HG02870 (cell line): ENCODE measurements around the gene RRP9.
A peak's percentile ranks its signal among the peaks of the same experiment; 100 is the strongest.

Experiments used
- ATAC-seq: cut with Tn5 transposase; IDR thresholded peaks from one replicate; pipeline ENCODE4 v1.9.1; 2021; ENCODE audit warnings: mild to moderate bottlenecking, moderate library complexity; ENCODE audit not compliant: unreplicated experiment

RRP9 gene

DNA sequence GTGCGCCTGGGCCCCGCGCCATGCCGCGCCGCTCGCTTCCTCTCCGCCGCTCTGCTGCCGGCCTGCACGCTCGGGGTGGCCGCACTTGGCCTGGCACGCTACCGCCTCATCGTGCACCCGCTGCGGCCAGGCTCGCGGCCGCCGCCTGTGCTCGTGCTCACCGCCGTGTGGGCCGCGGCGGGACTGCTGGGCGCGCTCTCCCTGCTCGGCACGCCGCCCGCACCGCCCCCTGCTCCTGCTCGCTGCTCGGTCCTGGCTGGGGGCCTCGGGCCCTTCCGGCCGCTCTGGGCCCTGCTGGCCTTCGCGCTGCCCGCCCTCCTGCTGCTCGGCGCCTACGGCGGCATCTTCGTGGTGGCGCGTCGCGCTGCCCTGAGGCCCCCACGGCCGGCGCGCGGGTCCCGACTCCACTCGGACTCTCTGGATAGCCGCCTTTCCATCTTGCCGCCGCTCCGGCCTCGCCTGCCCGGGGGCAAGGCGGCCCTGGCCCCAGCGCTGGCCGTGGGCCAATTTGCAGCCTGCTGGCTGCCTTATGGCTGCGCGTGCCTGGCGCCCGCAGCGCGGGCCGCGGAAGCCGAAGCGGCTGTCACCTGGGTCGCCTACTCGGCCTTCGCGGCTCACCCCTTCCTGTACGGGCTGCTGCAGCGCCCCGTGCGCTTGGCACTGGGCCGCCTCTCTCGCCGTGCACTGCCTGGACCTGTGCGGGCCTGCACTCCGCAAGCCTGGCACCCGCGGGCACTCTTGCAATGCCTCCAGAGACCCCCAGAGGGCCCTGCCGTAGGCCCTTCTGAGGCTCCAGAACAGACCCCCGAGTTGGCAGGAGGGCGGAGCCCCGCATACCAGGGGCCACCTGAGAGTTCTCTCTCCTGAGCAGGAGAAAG, 14.4 kb upstream of the RRP9 start:
- ATAC-seq: no peak

- ATAC-seq: no peak
These were observed 13.6 kb upstream of the RRP9 start, which contains the start of gene GPR62 for GRCh38 chr3:51955175-51955892. Gene GPR62 (plus strand): TSS chr3:51955381. CDS start chr3:51955653, 272 bp downstream.

DNA sequence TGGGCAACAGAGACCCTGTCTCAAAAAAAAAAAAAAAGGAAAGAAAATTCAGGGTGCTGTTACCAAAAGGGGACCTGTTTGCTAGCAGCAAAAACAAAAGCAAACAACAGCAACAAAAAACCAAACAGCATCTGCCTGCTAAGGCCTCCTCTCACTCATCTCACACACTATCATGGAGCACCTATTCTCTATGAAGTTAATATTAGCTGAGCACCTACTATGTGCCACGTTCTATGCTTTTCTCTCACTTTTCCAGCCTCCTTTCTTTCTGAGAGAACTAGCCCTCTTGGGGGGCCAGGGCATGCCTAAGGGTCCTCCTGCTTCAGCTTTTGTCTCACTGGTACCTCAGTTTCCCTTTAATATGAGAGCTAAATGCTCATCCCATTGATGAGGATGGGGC, 13.0 kb upstream of the RRP9 start:
- ATAC-seq: no peak

DNA sequence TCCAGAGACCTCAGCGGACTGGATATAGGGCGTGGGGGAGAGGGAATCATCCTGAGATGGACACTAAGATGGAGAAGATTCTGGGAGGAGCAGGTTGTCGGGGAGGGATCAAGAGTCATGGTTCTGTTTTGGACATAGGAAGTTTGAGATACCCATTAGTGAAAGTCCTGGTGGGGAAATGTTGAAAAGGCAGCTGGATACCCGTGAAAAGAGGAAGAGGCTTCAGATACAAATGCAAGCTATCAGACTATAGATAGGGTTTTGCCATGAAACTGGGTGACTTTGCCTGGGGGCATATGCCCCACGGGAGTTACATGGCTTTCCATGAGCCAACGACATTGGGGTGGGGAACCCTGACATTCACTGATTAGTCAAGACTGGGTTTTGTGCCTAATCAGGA, 12.4 kb upstream of the RRP9 start:
- ATAC-seq: no peak

- ATAC-seq: no peak
These were observed 11.7 kb upstream of the RRP9 start for GRCh38 chr3:51953445-51953844.

GRCh38 chr3:51950899-51951298, 9.2 kb upstream of the RRP9 start:
- no peak for ATAC-seq

DNA sequence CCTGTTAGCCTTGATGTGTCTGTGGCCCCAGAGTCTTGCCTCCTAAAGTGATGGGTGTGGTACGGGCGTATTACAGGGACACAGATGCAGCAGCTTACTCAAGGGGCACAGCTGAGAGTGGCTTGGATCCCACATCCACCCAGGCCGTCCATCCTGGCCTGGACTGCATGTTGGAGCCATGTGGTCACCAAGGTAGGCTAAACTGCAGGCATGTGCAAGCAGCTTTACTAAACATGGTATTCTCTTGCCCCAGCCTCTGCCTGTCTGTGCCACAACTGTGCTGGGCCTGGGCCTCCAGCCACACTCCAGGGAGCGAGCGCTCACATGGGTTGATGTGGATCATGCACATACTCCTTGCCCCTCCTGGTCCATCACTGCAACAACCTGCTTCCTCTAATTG, 7.4 kb upstream of the RRP9 start:
- ATAC-seq: no peak

GRCh38 chr3:51948016-51948580, 6.4 kb upstream of the RRP9 start:
- no peak for ATAC-seq

DNA sequence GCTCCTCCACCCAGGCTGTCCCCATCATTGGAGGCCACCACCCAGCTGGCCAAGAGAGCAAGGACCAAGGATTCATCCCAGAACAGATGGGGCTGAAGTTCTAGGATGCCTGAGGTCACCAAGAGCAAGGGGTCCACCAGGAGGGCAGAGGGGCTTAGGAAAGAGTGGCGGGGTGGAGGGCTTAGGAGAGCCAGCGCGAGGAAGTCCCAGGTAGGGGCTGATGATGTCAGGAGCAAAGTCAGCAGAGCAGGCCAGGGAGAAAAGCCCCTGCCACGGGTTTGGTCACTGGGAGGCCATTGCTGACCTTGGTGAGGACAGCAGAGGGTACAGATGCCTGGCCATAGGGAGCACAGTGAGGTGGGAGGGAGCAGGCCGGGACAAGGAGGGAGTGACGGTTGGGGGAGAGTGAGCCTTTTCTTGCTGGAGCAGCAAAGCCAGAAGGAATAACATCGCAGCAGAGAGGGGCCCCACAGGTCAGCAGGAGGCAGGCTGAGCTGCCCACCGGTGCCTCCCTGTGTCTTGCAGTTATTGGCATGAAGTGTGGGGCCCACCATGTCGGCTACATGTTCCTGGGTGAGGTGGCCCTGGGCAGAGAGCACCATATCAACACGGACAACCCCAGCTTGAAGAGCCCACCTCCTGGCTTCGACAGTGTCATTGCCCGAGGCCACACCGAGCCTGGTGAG, 5.7 kb upstream of the RRP9 start:
- ATAC-seq: no peak

DNA sequence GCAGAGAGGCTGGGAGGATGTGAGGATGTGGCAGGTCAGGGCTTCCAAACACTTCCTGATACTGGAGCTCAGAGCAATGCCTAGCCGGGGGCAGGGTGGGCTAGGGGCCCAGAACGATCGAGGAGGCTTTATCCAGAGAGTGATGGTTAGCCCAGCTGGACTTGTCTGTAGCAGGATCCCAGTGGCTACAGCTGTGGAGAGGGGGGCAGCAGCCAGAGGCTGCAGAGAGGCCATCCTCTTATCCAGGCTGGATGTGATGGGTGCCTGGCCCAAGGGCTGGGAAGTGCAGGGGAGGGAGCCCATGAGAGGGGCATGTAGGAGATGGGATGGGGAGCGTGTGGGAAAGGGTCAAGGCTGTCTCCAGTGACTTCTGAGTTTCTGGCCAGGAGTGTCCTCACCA, 5.1 kb upstream of the RRP9 start:
- no peak for ATAC-seq

DNA sequence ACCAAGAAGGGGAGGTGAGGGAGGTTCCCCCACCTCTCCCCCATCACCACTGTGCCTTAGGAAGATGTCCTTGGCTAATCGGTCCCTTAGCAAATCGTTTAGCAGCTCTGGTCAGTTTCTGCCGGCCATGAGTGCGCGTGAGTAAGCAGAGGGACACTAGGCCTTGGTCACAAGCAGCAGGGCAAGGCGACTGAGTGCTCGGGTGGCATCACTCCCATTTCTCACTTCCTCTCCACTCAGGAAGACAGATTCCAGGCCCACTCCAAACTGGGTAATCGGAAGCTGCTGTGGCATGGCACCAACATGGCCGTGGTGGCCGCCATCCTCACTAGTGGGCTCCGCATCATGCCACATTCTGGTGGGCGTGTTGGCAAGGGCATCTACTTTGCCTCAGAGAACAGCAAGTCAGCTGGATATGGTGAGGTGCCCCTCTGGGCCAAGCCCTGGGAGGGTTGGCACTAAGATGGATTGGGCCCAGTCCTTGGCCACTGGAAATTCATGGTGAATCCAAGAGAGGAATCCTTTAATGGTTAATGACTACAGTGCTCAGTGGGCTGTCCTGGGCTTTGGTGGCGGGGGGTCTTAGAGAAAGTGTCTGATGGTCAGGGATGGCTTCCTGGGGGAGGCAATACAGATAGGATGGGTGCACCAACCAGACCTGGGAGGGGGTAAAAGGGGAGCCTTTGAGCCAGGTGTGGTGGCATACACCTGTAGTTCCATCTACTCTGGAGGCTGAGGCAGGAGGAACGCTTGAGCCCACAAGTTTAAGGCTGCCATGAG, 4.4 kb upstream of the RRP9 start:
- no peak for ATAC-seq

DNA sequence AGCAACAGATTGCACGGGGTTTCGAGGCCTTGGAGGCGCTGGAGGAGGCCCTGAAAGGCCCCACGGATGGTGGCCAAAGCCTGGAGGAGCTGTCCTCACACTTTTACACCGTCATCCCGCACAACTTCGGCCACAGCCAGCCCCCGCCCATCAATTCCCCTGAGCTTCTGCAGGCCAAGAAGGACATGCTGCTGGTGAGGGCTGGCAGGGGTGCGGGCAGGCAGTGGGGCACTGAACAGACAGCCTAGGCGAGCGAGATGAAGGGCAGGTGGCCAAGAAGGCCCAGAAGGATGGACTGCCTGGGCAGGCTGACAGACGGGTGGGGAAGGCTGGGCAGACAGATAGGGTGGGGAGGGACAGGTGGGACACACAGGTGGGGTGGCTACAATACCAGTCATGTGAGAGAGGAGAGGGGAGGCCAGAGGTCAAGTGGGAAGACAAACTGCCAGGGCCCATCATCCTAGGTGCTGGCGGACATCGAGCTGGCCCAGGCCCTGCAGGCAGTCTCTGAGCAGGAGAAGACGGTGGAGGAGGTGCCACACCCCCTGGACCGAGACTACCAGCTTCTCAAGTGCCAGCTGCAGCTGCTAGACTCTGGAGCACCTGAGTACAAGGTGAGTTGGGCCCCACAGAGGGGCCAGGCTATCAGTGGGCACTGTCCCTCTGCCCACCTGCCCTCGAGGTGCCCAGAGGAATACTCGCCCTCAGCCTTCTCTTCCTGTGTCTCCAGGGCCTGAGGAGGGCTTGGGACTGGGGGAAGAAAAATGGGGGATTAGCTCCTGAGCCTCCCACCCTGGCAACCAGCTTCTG, 3.5 kb upstream of the RRP9 start:
- no peak for ATAC-seq

GRCh38 chr3:51944451-51945021, 2.8 kb upstream of the RRP9 start:
- no peak for ATAC-seq

DNA sequence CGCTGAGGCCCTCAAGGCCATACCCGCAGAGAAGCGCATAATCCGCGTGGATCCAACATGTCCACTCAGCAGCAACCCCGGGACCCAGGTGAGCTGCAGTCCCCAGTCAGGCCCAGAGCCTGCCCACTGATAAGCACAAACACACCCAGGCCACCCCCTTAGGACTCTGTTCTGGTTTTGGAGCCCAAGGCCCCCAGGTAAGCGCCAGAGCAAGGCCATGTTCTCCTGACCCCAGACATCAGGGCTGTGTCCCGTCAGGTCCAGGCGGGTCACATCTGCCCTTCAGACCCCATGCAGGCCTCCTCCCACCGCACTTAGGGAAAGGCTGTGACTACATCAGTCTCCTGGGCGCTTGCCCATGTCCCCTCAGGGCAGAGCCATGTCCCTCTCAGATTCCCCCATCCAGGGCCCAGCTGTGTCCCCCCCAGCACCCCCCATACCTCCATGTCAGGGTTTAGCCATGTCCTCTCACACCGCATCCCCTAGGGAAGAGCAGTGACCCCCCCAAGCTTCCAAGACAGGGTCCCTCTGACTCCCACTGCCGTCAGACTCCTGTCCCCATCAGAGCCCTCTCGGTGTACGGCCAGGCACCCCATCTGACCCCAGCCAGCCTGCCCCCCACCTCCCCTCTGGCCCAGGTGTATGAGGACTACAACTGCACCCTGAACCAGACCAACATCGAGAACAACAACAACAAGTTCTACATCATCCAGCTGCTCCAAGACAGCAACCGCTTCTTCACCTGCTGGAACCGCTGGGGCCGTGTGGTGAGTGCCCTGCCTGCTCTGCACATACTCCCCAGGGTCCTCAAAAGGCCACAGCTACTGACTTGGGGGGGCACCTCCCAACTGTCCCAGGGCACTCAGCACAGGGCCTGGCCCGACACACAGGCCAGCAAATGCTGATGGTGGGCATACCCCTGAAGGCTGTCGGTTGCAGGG, 2.0 kb upstream of the RRP9 start:
- no peak for ATAC-seq

DNA sequence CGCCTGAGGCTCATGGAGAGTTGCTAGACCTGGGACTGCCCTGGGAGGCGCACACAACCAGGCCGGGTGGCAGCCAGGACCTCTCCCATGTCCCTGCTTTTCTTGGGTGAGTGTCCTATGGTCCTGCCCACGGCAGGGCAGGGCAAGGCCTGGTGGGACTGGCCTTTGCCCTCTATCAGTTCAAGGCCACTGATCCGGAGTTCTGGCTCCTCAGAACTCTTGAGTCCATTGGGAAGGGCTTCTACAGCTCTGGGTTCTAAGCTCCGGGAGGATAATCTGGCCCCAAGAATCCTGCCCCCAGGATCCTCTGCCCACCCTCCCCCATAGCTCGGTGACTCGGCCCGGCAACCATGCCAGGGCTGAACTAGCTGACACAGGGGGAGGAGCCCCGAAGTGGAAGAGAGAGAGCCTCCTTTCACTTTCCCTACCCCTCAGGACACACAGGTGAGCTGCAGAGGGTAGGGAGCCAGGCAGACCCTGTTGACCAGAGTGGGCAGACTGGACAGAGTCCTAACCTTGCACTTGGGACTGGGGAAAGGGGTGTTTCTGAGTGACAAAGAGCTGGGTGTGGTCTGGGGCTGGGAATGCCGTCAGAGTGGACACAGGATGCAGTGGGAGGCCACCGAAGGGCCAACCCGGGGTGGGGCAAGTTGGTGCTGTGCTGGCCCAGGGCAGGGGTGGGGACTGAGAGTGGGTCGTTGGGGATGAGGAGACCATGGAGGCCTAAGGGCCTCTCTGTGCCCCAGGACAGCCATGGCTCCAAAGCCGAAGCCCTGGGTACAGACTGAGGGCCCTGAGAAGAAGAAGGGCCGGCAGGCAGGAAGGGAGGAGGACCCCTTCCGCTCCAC, 1.1 kb upstream of the RRP9 start:
- ATAC-seq: peak; percentile 31

GRCh38 chr3:51941463-51941797, 274 bp downstream of the RRP9 start:
- no peak for ATAC-seq

- no peak for ATAC-seq
These were observed 849 bp downstream of the RRP9 start for GRCh38 chr3:51940648-51941462.
